ENCODE data around the gene BSND.

DNA sequence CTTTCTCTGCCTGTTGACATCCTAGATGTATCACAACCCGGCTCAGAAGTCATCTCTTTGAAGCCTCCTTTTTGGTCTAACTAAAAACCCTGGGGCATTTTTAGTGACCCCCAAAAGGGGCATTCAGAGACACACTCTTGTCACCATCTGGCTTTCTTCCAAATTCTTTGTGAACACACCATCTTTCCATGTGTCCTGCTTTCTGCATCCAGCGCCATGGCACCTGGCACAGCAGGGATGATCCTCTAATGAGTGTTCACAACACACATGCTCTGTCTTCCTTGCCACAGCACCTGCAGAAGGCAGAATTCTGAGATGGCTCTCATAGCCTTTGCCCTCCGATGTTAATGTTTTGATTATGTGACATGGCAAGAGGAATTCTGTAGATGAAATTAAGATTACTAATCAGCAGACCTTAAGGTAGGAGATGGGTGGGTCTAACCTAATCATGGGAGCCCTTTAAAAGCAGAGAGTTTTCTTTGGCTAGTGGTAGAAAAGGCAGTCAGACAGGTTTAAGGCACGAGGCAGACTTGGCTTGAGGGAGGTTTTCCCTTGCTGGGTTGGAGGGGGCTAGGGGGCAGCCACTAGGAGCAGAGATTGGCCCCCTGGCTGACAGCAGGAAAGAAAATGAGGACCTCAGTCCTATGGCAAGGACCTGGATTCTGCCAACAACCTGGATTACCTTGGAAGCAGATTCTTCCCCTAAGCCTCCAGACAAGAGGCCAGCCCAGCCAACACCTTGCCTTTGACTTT is 23.2 kb upstream of the BSND start:
- TF ChIP-seq EP300 (IDR thresholded peaks at IDR 0.05; ENCODE audit: borderline replicate concordance): no peak
- no peak for TF ChIP-seq CEBPB (IDR thresholded peaks at IDR 0.05)
- TF ChIP-seq, protein P1, sequence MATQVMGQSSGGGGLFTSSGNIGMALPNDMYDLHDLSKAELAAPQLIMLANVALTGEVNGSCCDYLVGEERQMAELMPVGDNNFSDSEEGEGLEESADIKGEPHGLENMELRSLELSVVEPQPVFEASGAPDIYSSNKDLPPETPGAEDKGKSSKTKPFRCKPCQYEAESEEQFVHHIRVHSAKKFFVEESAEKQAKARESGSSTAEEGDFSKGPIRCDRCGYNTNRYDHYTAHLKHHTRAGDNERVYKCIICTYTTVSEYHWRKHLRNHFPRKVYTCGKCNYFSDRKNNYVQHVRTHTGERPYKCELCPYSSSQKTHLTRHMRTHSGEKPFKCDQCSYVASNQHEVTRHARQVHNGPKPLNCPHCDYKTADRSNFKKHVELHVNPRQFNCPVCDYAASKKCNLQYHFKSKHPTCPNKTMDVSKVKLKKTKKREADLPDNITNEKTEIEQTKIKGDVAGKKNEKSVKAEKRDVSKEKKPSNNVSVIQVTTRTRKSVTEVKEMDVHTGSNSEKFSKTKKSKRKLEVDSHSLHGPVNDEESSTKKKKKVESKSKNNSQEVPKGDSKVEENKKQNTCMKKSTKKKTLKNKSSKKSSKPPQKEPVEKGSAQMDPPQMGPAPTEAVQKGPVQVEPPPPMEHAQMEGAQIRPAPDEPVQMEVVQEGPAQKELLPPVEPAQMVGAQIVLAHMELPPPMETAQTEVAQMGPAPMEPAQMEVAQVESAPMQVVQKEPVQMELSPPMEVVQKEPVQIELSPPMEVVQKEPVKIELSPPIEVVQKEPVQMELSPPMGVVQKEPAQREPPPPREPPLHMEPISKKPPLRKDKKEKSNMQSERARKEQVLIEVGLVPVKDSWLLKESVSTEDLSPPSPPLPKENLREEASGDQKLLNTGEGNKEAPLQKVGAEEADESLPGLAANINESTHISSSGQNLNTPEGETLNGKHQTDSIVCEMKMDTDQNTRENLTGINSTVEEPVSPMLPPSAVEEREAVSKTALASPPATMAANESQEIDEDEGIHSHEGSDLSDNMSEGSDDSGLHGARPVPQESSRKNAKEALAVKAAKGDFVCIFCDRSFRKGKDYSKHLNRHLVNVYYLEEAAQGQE (IDR thresholded peaks at IDR 0.05; ENCODE audit: low read depth): no peak
- no peak for TF ChIP-seq YY1 (IDR thresholded peaks at IDR 0.05; ENCODE audit: low read depth)
- no peak for TF ChIP-seq TCF12 (IDR thresholded peaks at IDR 0.05; ENCODE audit: low read depth)
- no peak for TF ChIP-seq RAD21 (IDR thresholded peaks at IDR 0.05; ENCODE audit: low read depth)
- TF ChIP-seq ZBTB7A (IDR thresholded peaks at IDR 0.05; ENCODE audit: low read depth): no peak
- TF ChIP-seq, protein P2, sequence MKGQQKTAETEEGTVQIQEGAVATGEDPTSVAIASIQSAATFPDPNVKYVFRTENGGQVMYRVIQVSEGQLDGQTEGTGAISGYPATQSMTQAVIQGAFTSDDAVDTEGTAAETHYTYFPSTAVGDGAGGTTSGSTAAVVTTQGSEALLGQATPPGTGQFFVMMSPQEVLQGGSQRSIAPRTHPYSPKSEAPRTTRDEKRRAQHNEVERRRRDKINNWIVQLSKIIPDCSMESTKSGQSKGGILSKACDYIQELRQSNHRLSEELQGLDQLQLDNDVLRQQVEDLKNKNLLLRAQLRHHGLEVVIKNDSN (IDR thresholded peaks at IDR 0.05): no peak
- no peak for TF ChIP-seq TEAD4 (IDR thresholded peaks at IDR 0.05)
- no peak for TF ChIP-seq TAF1 (IDR thresholded peaks at IDR 0.05; ENCODE audit: low read depth)
